ENCODE results near the gene C16orf95.

DNA sequence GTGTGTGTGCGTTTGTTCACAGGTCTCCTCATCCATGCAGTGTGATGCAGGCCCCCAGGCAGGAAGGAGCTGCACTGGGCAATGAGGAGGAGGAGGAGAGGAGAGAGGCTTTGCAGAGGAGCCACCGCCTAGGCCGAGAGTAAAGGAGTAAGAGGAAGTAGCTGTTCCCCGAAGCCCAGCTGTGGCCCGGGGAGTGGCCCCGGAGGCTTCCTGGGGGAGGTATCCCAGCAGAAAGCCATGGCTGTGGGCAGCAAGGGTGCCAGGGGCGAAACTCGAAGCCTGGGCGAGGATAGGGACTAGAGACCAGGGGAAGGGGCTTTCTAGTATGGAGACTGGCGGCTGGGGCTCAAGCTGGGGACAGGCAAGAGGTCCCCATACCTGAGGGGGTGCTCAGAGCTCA is 12.2 kb downstream of the C16orf95 start:
- TF ChIP-seq SMC3 (IDR thresholded peaks at IDR 0.05; ENCODE audit: low read depth, low read length) (no peak), CTCF (conservative IDR thresholded peaks at IDR 0.05; ENCODE audit: low read depth, low read length) (no peak), RAD21 (IDR thresholded peaks at IDR 0.05; ENCODE audit: low read length) (no peak), POLR2A (IDR thresholded peaks at IDR 0.05; ENCODE audit: low read depth, low read length) (no peak), RFX5 (IDR thresholded peaks at IDR 0.05; ENCODE audit: low read depth, low read length) (no peak), MAZ (IDR thresholded peaks at IDR 0.05; ENCODE audit: borderline replicate concordance, low read depth, low read length) (no peak), RCOR1 (IDR thresholded peaks at IDR 0.05; ENCODE audit: insufficient replicate concordance, low read length) (no peak), MAFK (IDR thresholded peaks at IDR 0.05; ENCODE audit: low read depth, low read length) (no peak), MXI1 (IDR thresholded peaks at IDR 0.05; ENCODE audit: borderline replicate concordance, low read depth, low read length) (no peak), CEBPB (IDR thresholded peaks at IDR 0.05; ENCODE audit: low read depth, low read length) (no peak)
- TF ChIP-seq, protein P1, sequence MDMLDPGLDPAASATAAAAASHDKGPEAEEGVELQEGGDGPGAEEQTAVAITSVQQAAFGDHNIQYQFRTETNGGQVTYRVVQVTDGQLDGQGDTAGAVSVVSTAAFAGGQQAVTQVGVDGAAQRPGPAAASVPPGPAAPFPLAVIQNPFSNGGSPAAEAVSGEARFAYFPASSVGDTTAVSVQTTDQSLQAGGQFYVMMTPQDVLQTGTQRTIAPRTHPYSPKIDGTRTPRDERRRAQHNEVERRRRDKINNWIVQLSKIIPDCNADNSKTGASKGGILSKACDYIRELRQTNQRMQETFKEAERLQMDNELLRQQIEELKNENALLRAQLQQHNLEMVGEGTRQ (IDR thresholded peaks at IDR 0.05; ENCODE audit: low read depth, low read length) = no peak

Data from IMR-90 (cell line).